Caco-2 (cell line): ENCODE measurements around the gene ARHGAP8. TPM values are rescaled to one million over a fixed set of nuclear protein-coding genes. Genes with fewer than 3 reads are reported as not detected.
"Not testable (repeated sequence)": the region's sequence is repeated elsewhere in the genome, so short reads cannot be mapped to it uniquely, and the experiment has no call there.

Experiments used
- BruUV-seq: library from RNA; stranded (reverse); fragments of 400-500 nt; replicated peaks from 2 replicates; lab custom pipeline; 2021; lab: Mats Ljungman, UMichigan
- CTCF ChIA-PET: fragments of 300-600 bp; sonication (Branson Sonifier 250); formaldehyde crosslinking; loops from one replicate; lab custom pipeline; 2022; ENCODE audit warnings: antibody characterized with exemption; lab: Charles Lee
- POLR2A ChIA-PET: fragments of 300-600 bp; sonication (Branson Sonifier 250); formaldehyde crosslinking; loops from one replicate; lab custom pipeline; 2022; ENCODE audit warnings: antibody characterized with exemption; lab: Charles Lee
- DNase-seq, 2 experiments: peaks; one replicate each; pipeline versions ENCODE4 v3.0.0 to v3.0.0-alpha.2; 2020 to 2022
- H3K27me3 ChIP-seq: replicated peaks from 2 replicates; pipeline ENCODE4 v1.6.0; 2011; ENCODE audit warnings: low read length; ENCODE audit not compliant: control insufficient read depth, insufficient read depth
- H3K36me3 ChIP-seq: 2 replicates; pipeline ENCODE4 v1.5.1; 2011; ENCODE audit warnings: low read length; ENCODE audit not compliant: control insufficient read depth, insufficient read depth
- H3K4me1 ChIP-seq: fragments of 250-450 bp; sonication (Bioruptor Pico); 2 replicates; pipeline ENCODE4 v1.5.1; 2020; ENCODE audit warnings: mild to moderate bottlenecking
- H3K4me3 ChIP-seq: 2 replicates; pipeline ENCODE4 v1.5.1; 2011; ENCODE audit warnings: low read depth, mild to moderate bottlenecking, control low read depth, low read length
- H3K9me3 ChIP-seq: fragments of 250-450 bp; sonication (Bioruptor Pico); 2 replicates; pipeline ENCODE4 v1.5.1; 2020; ENCODE audit warnings: mild to moderate bottlenecking, moderate library complexity
- H3K27ac Mint-ChIP-seq: one replicate; pipeline ENCODE4 v1.8.0; 2022; ENCODE audit warnings: mixed read lengths; ENCODE audit not compliant: unreplicated experiment
- H3K27me3 Mint-ChIP-seq: one replicate; pipeline ENCODE4 v1.8.0; 2022; ENCODE audit warnings: mixed read lengths; ENCODE audit not compliant: insufficient read depth, unreplicated experiment
- H3K36me3 Mint-ChIP-seq: one replicate; pipeline ENCODE4 v1.8.0; 2022; ENCODE audit warnings: mild to moderate bottlenecking, mixed read lengths; ENCODE audit not compliant: insufficient read depth, unreplicated experiment
- H3K4me1 Mint-ChIP-seq: one replicate; pipeline ENCODE4 v1.8.0; 2022; ENCODE audit warnings: low read depth, mixed read lengths; ENCODE audit not compliant: unreplicated experiment
- H3K4me3 Mint-ChIP-seq: one replicate; pipeline ENCODE4 v1.8.0; 2022; ENCODE audit warnings: mild to moderate bottlenecking, moderate library complexity, mixed read lengths; ENCODE audit not compliant: unreplicated experiment
- H3K9me3 Mint-ChIP-seq: one replicate; pipeline ENCODE4 v1.8.0; 2022; ENCODE audit warnings: mixed read lengths; ENCODE audit not compliant: unreplicated experiment
- CTCF ChIP-seq, 2 experiments: fragments of 200-600 bp in 1 of 2; IDR thresholded peaks; 1 replicate in 1 of 2; 2 replicates in 1 of 2; pipeline versions ENCODE4 v1.5.1 to v1.8.0; 2011 to 2022; ENCODE audit warnings: antibody characterized with exemption in 1 of 2, control low read depth in 1 of 2, inconsistent platforms in 1 of 2, low read depth in 1 of 2, low read length in 1 of 2, mild to moderate bottlenecking in 1 of 2, moderate library complexity in 1 of 2; ENCODE audit not compliant: insufficient read depth in 1 of 2, severe bottlenecking in 1 of 2, unreplicated experiment in 1 of 2
- intact Hi-C: fragments of 100-400 bp; cut with micrococcal nuclease; formaldehyde crosslinking; loops from one replicate; pipeline ENCODE4 v1.10.0; 2022; ENCODE audit not compliant: unreplicated experiment
- total RNA-seq: library from RNA; stranded (reverse); gene quantifications from 2 replicates; pipeline ENCODE4 v1.2.3, GENCODE V29; 2022

The ARHGAP8 gene
- total RNA-seq, 1 experiment from 2014 or later = 81.5 TPM

- peak; percentile 72 to 82 for DNase-seq
- intact Hi-C loops = loop anchor here (2.0 to 5.0 kb wide), 2 partner anchors 36 to 51 kb away; partner anchors contain the start of gene PRR5
- BruUV-seq = no TSS peak
Measured at GRCh38 chr22:44738347-44738715, 14.0 kb upstream of the ARHGAP8 start.

GRCh38 chr22:44739024-44739423, 13.4 kb upstream of the ARHGAP8 start:
- Mint-ChIP-seq H3K4me3 (peak overlapping the region; percentile 63), H3K27ac (peak overlapping the region; percentile 95), H3K36me3 (peaks cover 94% of the 10 kb centered on the region), H3K9me3 (no peaks in the 10 kb centered on the region), H3K4me1 (peaks cover 40% of the 10 kb centered on the region), H3K27me3 (no peaks in the 10 kb centered on the region)
- Histone ChIP-seq H3K36me3 (no peaks in the 10 kb centered on the region), H3K4me1 (peaks cover 89% of the 10 kb centered on the region), H3K9me3 (no peaks in the 10 kb centered on the region), H3K27me3 (no peaks in the 10 kb centered on the region), H3K4me3 (no peak overlapping the region)
- no peak for TF ChIP-seq CTCF (IDR thresholded peaks at IDR 0.05; ENCODE audit: insufficient read depth in 1 of 2, low read depth in 1 of 2, low read length in 1 of 2, severe bottlenecking in 1 of 2, unreplicated experiment in 1 of 2)
- CTCF ChIA-PET = interaction anchor here (0.9 kb wide), 1 partner anchor 82 kb away, joined by 3 read pairs; no protein-coding TSS in a partner anchor
- DNase-seq = no peak
- no TSS peak for BruUV-seq
- intact Hi-C loops = loop anchor here (2.0 to 5.0 kb wide), 2 partner anchors 36 to 52 kb away; partner anchors contain the start of gene PRR5
- POLR2A ChIA-PET = no interaction called here

More at GRCh38 chr22:44738347-44738715, 14.0 kb upstream of the ARHGAP8 start:
- Mint-ChIP-seq H3K4me3 (peak overlapping the region; percentile 63), H3K36me3 (peaks cover 94% of the 10 kb centered on the region), H3K27me3 (no peaks in the 10 kb centered on the region), H3K9me3 (no peaks in the 10 kb centered on the region), H3K4me1 (peaks cover 33% of the 10 kb centered on the region), H3K27ac (peak overlapping the region; percentile 95)
- POLR2A ChIA-PET = interaction anchor here (1.0 kb wide), 2 partner anchors 15 to 53 kb away, joined by 3 read pairs; no protein-coding TSS in a partner anchor
- Histone ChIP-seq H3K27me3 (no peaks in the 10 kb centered on the region), H3K36me3 (no peaks in the 10 kb centered on the region), H3K4me3 (no peak overlapping the region), H3K9me3 (no peaks in the 10 kb centered on the region), H3K4me1 (peaks cover 90% of the 10 kb centered on the region)
- TF ChIP-seq CTCF (IDR thresholded peaks at IDR 0.05; ENCODE audit: insufficient read depth in 1 of 2, low read depth in 1 of 2, low read length in 1 of 2, severe bottlenecking in 1 of 2, unreplicated experiment in 1 of 2) = no peak
- CTCF ChIA-PET = interaction anchor here (0.6 to 0.9 kb wide), 2 partner anchors 82 to 313 kb away, joined by 3 to 4 read pairs; no protein-coding TSS in a partner anchor

GRCh38 chr22:44739666-44740065, 12.7 kb upstream of the ARHGAP8 start:
- peaks cover 89% of the 10 kb centered on the region for H3K4me1 ChIP-seq
- peaks cover 91% of the 10 kb centered on the region for H3K36me3 Mint-ChIP-seq
- H3K27me3 Mint-ChIP-seq, BruUV-seq, H3K9me3 ChIP-seq, CTCF ChIA-PET, H3K36me3 ChIP-seq, H3K4me3 ChIP-seq, H3K9me3 Mint-ChIP-seq, H3K27me3 ChIP-seq, POLR2A ChIA-PET: not testable (repeated sequence)
- peak overlapping the region; percentile 42 for H3K4me3 Mint-ChIP-seq
- H3K4me1 Mint-ChIP-seq = peaks cover 43% of the 10 kb centered on the region
- H3K27ac Mint-ChIP-seq = peak overlapping the region; percentile 88
- DNase-seq = peak; percentile 74 to 86
- intact Hi-C loops = loop anchor here (2.0 to 5.0 kb wide), 2 partner anchors 37 to 52 kb away; partner anchors contain the start of gene PRR5
